H1 (cell line): Measurements from ENCODE around the gene TRPC4. TPM values are rescaled to one million over a fixed set of nuclear protein-coding genes. Genes with fewer than 3 reads are reported as not detected.

ENCODE experiments used
- CTCF ChIA-PET: fragments of 300-600 bp; sonication (Branson Sonifier 250); formaldehyde crosslinking; loops from one replicate; lab custom pipeline; 2021; ENCODE audit not compliant: partially characterized antibody; lab: Charles Lee
- POLR2A ChIA-PET: fragments of 300-600 bp; sonication (Branson Sonifier 250); formaldehyde crosslinking; loops from one replicate; lab custom pipeline; 2021; ENCODE audit warnings: inconsistent platforms; ENCODE audit not compliant: partially characterized antibody; lab: Charles Lee
- DNase-seq, 2 experiments: peaks; one replicate each; pipeline versions ENCODE4 v3.0.0 to v3.0.0-alpha.2; 2010 to 2022; ENCODE audit warnings: low spot score in 2 of 2, low read depth in 1 of 2, mixed read lengths in 1 of 2
- FAIRE-seq: peaks from 2 replicates; lab custom pipeline; 2011; peaks lifted over from hg19 to GRCh38; lab: Jason Lieb, UNC
- H2AFZ ChIP-seq: 2 replicates; pipeline ENCODE4 v1.8.1; 2012; ENCODE audit warnings: low read length, inconsistent platforms
- H2AK5ac ChIP-seq: 2 replicates; pipeline ENCODE4 v1.6.1; 2013; ENCODE audit warnings: low read depth, low read length
- H2BK120ac ChIP-seq: replicated peaks from 2 replicates; pipeline ENCODE3; 2013; ENCODE audit warnings: low read depth, low read length, inconsistent platforms
- H2BK12ac ChIP-seq: 2 replicates; pipeline ENCODE4 v1.6.1; 2013; ENCODE audit warnings: low read depth, low read length
- H2BK15ac ChIP-seq: 2 replicates; pipeline ENCODE4 v1.6.1; 2013; ENCODE audit warnings: low read length
- H2BK20ac ChIP-seq: 2 replicates; pipeline ENCODE4 v1.6.1; 2013; ENCODE audit warnings: low read length
- H2BK5ac ChIP-seq: 2 replicates; pipeline ENCODE4 v1.6.1; 2013; ENCODE audit warnings: low read depth, low read length
- H3K14ac ChIP-seq: 2 replicates; pipeline ENCODE4 v1.6.1; 2013; ENCODE audit warnings: inconsistent platforms; ENCODE audit not compliant: insufficient read length
- H3K18ac ChIP-seq: 2 replicates; pipeline ENCODE4 v1.6.1; 2013; ENCODE audit warnings: low read length; ENCODE audit errors: extremely low read depth
- H3K23ac ChIP-seq: 2 replicates; pipeline ENCODE4 v1.6.1; 2013; ENCODE audit warnings: inconsistent platforms; ENCODE audit not compliant: insufficient read length
- H3K23me2 ChIP-seq: 2 replicates; pipeline ENCODE4 v1.6.1; 2013; ENCODE audit warnings: low read depth, low read length
- H3K27ac ChIP-seq: 2 replicates; pipeline ENCODE4 v1.6.1; 2011; ENCODE audit warnings: low read depth, low read length, inconsistent platforms
- H3K27me3 ChIP-seq, 4 experiments: replicated peaks in 1 of 4; 1 replicate in 1 of 4; 2 replicates in 3 of 4; pipeline versions ENCODE4 v1.6.1 to v1.8.1; 2011 to 2013; ENCODE audit warnings: low read length in 3 of 4, mild to moderate bottlenecking in 3 of 4, inconsistent platforms in 2 of 4, mixed read lengths in 2 of 4, moderate library complexity in 1 of 4; ENCODE audit not compliant: control insufficient read depth in 3 of 4, insufficient read depth in 3 of 4; ENCODE audit errors: extremely low read depth in 1 of 4
- H3K36me3 ChIP-seq, 4 experiments: 2 replicates each; pipeline versions ENCODE4 v1.6.1 to v1.8.1; 2011 to 2013; ENCODE audit warnings: mild to moderate bottlenecking in 4 of 4, low read length in 3 of 4, moderate library complexity in 2 of 4, control low read depth in 1 of 4, inconsistent platforms in 1 of 4; ENCODE audit not compliant: insufficient read depth in 4 of 4, control insufficient read depth in 2 of 4
- H3K4ac ChIP-seq: replicated peaks from 2 replicates; pipeline ENCODE3; 2013; ENCODE audit warnings: low read length, low read depth, mixed read lengths, inconsistent platforms; ENCODE audit not compliant: insufficient read length
- H3K4me1 ChIP-seq, 4 experiments: replicated peaks in 1 of 4; 1 replicate in 1 of 4; 2 replicates in 3 of 4; pipeline versions ENCODE4 v1.6.1 to v1.8.1; 2011 to 2013; ENCODE audit warnings: low read length in 3 of 4, inconsistent platforms in 2 of 4, mixed read lengths in 1 of 4; ENCODE audit not compliant: insufficient read depth in 4 of 4, control insufficient read depth in 3 of 4
- H3K4me2 ChIP-seq, 2 experiments: 2 replicates each; pipeline versions ENCODE4 v1.6.1 to v1.8.1; 2011 to 2013; ENCODE audit warnings: low read depth in 2 of 2, low read length in 2 of 2, control low read depth in 1 of 2, inconsistent platforms in 1 of 2, mild to moderate bottlenecking in 1 of 2; ENCODE audit not compliant: insufficient read depth in 1 of 2
- H3K4me3 ChIP-seq, 4 experiments: fragments of 200-600, 300-600 bp in 1 of 4; sonication (generic), shearing (Covaris generic), sonication (Bioruptor Twin) in 1 of 4; 2 replicates each; pipeline versions ENCODE4 v1.5.1 to v1.8.1; 2011 to 2016; ENCODE audit warnings: low read length in 4 of 4, low read depth in 3 of 4, control low read depth in 2 of 4, inconsistent platforms in 2 of 4, mild to moderate bottlenecking in 2 of 4, mixed read lengths in 1 of 4, moderate library complexity in 1 of 4; ENCODE audit not compliant: insufficient read depth in 2 of 4; ENCODE audit errors: extremely low read depth in 1 of 4
- H3K56ac ChIP-seq: replicated peaks from 2 replicates; pipeline ENCODE3; 2013; ENCODE audit warnings: low read depth, mild to moderate bottlenecking, mixed read lengths, low read length, inconsistent platforms; ENCODE audit not compliant: insufficient read length
- H3K79me1 ChIP-seq: 2 replicates; pipeline ENCODE4 v1.6.1; 2013; ENCODE audit warnings: low read depth, low read length, control low read depth
- H3K79me2 ChIP-seq, 2 experiments: 2 replicates each; pipeline versions ENCODE4 v1.6.1 to v1.8.1; 2012 to 2013; ENCODE audit warnings: low read length in 2 of 2, mild to moderate bottlenecking in 2 of 2, inconsistent platforms in 1 of 2; ENCODE audit not compliant: insufficient read depth in 2 of 2, control insufficient read depth in 1 of 2
- H3K9ac ChIP-seq, 4 experiments: replicated peaks in 1 of 4; 1 replicate in 1 of 4; 2 replicates in 3 of 4; pipeline versions ENCODE4 v1.6.1 to v1.8.1; 2011 to 2013; ENCODE audit warnings: low read depth in 3 of 4, low read length in 3 of 4, control low read depth in 2 of 4, mild to moderate bottlenecking in 2 of 4, moderate library complexity in 2 of 4, inconsistent platforms in 1 of 4; ENCODE audit errors: extremely low read depth in 1 of 4
- H3K9me3 ChIP-seq, 2 experiments: 2 replicates each; pipeline versions ENCODE4 v1.6.1 to v1.8.1; 2012 to 2013; ENCODE audit warnings: mild to moderate bottlenecking in 2 of 2, moderate library complexity in 2 of 2, control low read depth in 1 of 2, inconsistent platforms in 1 of 2, low read depth in 1 of 2, low read length in 1 of 2, mixed read lengths in 1 of 2; ENCODE audit not compliant: insufficient read depth in 2 of 2
- H4K20me1 ChIP-seq, 2 experiments: replicated peaks in 1 of 2; 2 replicates each; pipeline versions ENCODE3 to v1.8.1; 2011 to 2013; ENCODE audit warnings: inconsistent platforms in 2 of 2, low read length in 2 of 2, mild to moderate bottlenecking in 1 of 2; ENCODE audit not compliant: insufficient read depth in 2 of 2, control insufficient read depth in 1 of 2
- H4K5ac ChIP-seq: 2 replicates; pipeline ENCODE4 v1.6.1; 2013; ENCODE audit warnings: low read length, low read depth, mixed read lengths, inconsistent platforms; ENCODE audit not compliant: insufficient read length
- H4K8ac ChIP-seq: 2 replicates; pipeline ENCODE4 v1.8.0; 2013; ENCODE audit warnings: mild to moderate bottlenecking, moderate library complexity, low read length, inconsistent platforms; ENCODE audit not compliant: insufficient read depth; ENCODE audit errors: extremely low read depth
- H4K91ac ChIP-seq: replicated peaks from 2 replicates; pipeline ENCODE3; 2013; ENCODE audit warnings: low read length, mixed read lengths, inconsistent platforms; ENCODE audit not compliant: insufficient read length
- CHD1 ChIP-seq: IDR thresholded peaks from 2 replicates; pipeline ENCODE4 v1.6.1; 2012; ENCODE audit warnings: low read depth, low read length, improper control_type of control experiment
- CREB1 ChIP-seq: IDR thresholded peaks from 2 replicates; pipeline ENCODE4 v1.6.1; 2012; ENCODE audit warnings: inconsistent platforms
- EGR1 ChIP-seq: IDR thresholded peaks from 2 replicates; pipeline ENCODE4 v1.6.1; 2011; ENCODE audit warnings: low read depth, low read length, borderline replicate concordance
- GTF2F1 ChIP-seq: IDR thresholded peaks from 2 replicates; pipeline ENCODE4 v1.6.1; 2012; ENCODE audit warnings: low read depth, low read length, improper control_type of control experiment, borderline replicate concordance
- RFX5 ChIP-seq: IDR thresholded peaks from 2 replicates; pipeline ENCODE4 v1.6.1; 2011; ENCODE audit warnings: low read depth, low read length, improper control_type of control experiment, borderline replicate concordance
- SIX5 ChIP-seq: IDR thresholded peaks from 2 replicates; pipeline ENCODE4 v1.6.1; 2011; ENCODE audit warnings: mild to moderate bottlenecking, low read depth, low read length
- TBP ChIP-seq: IDR thresholded peaks from 2 replicates; pipeline ENCODE4 v1.6.1; 2011; ENCODE audit warnings: low read depth, low read length, improper control_type of control experiment
- WGBS, 2 experiments: shearing (Covaris generic) in 1 of 2; methylation state at CpG; one replicate each; pipeline versions ENCODE4 v1.1.6 to v1.1.7; 2013 to 2015; ENCODE audit warnings: low lambda C conversion rate in 2 of 2, mixed read lengths in 2 of 2, inconsistent platforms in 1 of 2, low coverage in 1 of 2, missing lambda C conversion rate in 1 of 2; ENCODE audit not compliant: insufficient replicate concordance in 2 of 2, insufficient coverage in 1 of 2, insufficient read length in 1 of 2; ENCODE audit errors: extremely low coverage in 1 of 2, missing lambda C conversion rate in 1 of 2; 5-methylcytosine and 5-hydroxymethylcytosine counted together
- polyA plus RNA-seq, 7 experiments: library from polyadenylated mRNA; depleted of rRNA in 3 of 7; stranded (reverse) in 5 of 7; unstranded in 2 of 7; fragments of >200 nt in 5 of 7; fragments of 200-250 nt in 2 of 7; gene quantifications; 1 replicate in 5 of 7; 2 replicates in 1 of 7; 4 replicates in 1 of 7; pipeline versions ENCODE4 v1.2.1 to v1.2.3, GENCODE V29; 2011 to 2013; ENCODE audit warnings: missing spikeins in 2 of 7, mixed read lengths in 2 of 7
- total RNA-seq: library from RNA; stranded (reverse); fragmentation: NEBNext Ultra II Directional; extraction: Animal tissue kit (Norgen Biotek cat#: 25700); gene quantifications from 2 replicates; pipeline ENCODE4 v1.2.1, GENCODE V29; 2021

The TRPC4 gene
- total and polyA plus RNA-seq, 2 of the 8 experiments (the other 6 are each of a cell fraction or from before 2014, with no cell fraction given), result 12.3 to 14.7 TPM

- Histone ChIP-seq H3K4me1 (no peaks in the 10 kb centered on the region), H4K91ac (no peak overlapping the region), H3K23ac (no peak overlapping the region), H3K4me2 (no peak overlapping the region), H4K20me1 (peaks cover 0 to 2% of the 10 kb centered on the region in 2 experiments), H4K8ac (no peak overlapping the region), H2AK5ac (no peak overlapping the region), H3K56ac (no peak overlapping the region), H3K18ac (no peak overlapping the region), H2AFZ (no peak overlapping the region), H3K79me1 (no peaks in the 10 kb centered on the region), H2BK20ac (no peak overlapping the region), H2BK5ac (no peak overlapping the region), H3K27me3 (no peaks in the 10 kb centered on the region), H3K9me3 (no peaks in the 10 kb centered on the region), H3K23me2 (no peaks in the 10 kb centered on the region), H3K36me3 (no peaks in the 10 kb centered on the region), H4K5ac (no peak overlapping the region), H3K9ac (no peak overlapping the region), H2BK15ac (no peak overlapping the region), H2BK12ac (no peak overlapping the region), H3K4me3 (no peak overlapping the region), H2BK120ac (no peak overlapping the region), H3K79me2 (peaks cover 0 to 8% of the 10 kb centered on the region in 2 experiments; a peak in 2 of 4 replicates), H3K27ac (no peak overlapping the region), H3K14ac (no peak overlapping the region), H3K4ac (no peak overlapping the region)
- POLR2A ChIA-PET, result no interaction called here
- FAIRE-seq, result no peak
- TF ChIP-seq CREB1, result no peak
- TF ChIP-seq SIX5, result no peak
- no peak for TF ChIP-seq EGR1
- no peak for TF ChIP-seq TBP
- TF ChIP-seq GTF2F1, result no peak
- TF ChIP-seq RFX5, result no peak
- no peak for TF ChIP-seq CHD1
- 86% methylated on average over 1 of the region's 1 CpG; no CpG with 5 or more reads in 1 of the 2 experiments for WGBS, 2 experiments
- CTCF ChIA-PET, result no interaction called here
- no peak for DNase-seq
Measured at GRCh38 chr13:37775871-37776270, 93.7 kb downstream of the TRPC4 start.
